ENCODE data around the gene ZNF516.

ZNF516 gene

GRCh38 chr18:76382275-76382674 is 112.8 kb downstream of the ZNF516 start:
- DNase-seq (ENCODE audit: low read depth, low spot score), result no peak

DNA sequence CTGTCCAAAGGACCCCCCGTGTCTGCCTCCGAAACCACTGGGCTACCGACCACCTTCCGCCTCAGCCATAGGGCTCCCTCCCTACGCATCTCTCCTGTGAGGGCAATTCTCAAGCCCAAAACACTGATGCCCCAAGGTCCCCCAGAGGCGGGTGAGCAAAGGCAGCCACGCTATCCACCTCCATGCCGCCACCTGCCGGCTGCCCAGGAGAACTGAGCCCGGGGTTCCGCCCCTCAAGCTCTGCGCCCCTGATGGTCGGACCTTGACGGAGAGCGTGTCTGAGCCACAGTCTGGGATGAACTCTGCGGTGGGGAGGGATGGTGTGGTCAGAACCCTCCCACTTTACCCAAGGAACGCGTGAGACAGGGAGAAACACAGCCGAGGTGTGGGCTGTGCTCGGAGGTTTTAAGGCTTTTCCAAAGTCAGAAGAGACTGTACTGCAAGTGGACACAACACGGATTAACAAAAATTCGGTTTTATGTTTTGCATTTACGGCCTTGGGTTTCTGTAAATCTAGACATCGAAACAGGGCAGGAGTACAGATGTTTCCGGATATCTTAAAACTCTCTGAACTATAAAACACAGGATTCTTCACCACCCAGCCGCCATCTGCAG is 114.1 kb downstream of the ZNF516 start:
- no peak for DNase-seq (ENCODE audit: low read depth, low spot score)

DNA sequence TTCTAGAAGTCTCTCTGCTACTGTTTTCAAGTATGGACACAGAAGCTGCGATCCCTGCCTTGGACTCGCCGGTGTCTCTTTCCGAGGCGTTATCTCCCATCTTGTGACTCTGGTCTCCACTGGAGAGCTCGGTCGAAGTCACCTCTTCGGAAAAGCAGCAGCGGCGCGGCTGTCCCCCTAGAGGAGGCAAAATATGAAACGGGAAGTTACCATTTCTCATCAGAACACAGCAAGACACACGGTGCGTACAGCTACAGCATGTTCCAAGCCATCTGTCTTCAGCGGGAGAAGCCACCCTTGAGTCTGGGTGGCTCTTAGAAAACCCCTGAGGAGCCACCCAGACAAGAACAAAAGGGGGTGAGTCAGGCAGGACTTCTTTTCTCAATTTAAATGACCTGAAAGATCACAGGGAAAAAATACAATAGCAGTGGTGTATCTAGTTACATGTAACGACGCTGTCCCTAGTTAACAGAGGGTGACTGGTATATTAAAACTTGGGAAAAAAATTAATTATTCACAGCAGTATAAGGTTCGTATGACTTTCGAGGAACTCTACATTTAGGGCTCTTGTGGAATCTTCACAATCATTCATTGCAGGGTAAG is 114.8 kb downstream of the ZNF516 start:
- DNase-seq (ENCODE audit: low read depth, low spot score), result no peak

- no peak for DNase-seq (ENCODE audit: low read depth, low spot score)
Measured at GRCh38 chr18:76379226-76380126, 115.6 kb downstream of the ZNF516 start.

DNA sequence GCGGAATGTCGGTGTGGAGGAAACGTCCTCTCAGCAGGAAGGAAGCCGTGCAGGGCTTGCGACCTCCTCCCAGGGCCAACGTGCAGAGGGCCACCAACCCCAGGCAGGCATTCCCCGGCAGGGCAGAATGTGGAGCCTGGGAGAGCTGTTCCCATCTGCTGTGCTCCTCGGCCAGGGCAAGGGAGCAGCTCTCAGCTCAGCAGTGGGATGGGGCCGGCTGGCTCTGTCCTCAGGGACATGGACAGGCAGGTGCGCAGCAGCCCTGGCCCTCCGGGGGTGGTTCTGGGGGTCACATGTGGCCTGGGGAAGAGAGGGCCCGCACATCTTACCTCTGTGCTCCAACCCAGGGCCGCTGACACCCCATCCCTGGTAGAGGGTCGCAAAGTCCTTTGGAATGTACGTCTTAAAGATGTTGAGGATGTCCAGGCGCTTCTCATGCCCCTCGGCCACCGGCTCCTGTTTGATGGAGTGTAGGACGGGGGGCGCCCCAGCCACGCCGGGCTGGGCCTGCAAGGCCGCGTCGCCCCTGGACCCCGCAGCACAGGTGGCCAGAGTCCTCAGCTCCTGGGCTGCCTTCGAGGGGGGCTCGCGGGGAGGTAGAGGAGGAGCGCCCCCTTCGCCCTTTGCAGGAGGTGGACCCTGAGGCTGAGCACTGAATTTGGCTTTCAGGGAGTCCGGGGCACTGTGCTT is 116.4 kb downstream of the ZNF516 start:
- DNase-seq (ENCODE audit: low read depth, low spot score), result no peak

- DNase-seq (ENCODE audit: low read depth, low spot score), result no peak
Measured at GRCh38 chr18:76377359-76377756, 117.7 kb downstream of the ZNF516 start.

- no peak for DNase-seq (ENCODE audit: low read depth, low spot score)
Measured at GRCh38 chr18:76376668-76377358, 118.2 kb downstream of the ZNF516 start.

DNA sequence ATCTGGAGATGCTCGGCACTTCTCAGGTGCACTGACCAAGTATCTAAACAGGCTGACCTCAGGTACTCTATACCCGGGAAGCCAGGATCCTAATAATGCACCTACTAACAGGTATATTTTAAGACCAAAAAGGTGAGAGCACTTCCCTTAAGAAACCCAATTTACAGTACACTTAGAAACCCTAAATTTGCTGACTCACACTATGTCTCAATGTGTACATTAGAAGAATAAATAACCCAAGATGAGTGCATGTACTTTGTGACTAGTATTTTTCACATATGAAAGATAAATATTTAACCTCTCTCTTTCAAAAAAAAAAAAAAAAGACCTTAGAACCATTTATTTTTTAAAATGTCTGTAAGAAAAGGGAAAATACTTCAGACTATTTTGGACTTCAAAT is 118.8 kb downstream of the ZNF516 start:
- no peak for DNase-seq (ENCODE audit: low read depth, low spot score)

DNA sequence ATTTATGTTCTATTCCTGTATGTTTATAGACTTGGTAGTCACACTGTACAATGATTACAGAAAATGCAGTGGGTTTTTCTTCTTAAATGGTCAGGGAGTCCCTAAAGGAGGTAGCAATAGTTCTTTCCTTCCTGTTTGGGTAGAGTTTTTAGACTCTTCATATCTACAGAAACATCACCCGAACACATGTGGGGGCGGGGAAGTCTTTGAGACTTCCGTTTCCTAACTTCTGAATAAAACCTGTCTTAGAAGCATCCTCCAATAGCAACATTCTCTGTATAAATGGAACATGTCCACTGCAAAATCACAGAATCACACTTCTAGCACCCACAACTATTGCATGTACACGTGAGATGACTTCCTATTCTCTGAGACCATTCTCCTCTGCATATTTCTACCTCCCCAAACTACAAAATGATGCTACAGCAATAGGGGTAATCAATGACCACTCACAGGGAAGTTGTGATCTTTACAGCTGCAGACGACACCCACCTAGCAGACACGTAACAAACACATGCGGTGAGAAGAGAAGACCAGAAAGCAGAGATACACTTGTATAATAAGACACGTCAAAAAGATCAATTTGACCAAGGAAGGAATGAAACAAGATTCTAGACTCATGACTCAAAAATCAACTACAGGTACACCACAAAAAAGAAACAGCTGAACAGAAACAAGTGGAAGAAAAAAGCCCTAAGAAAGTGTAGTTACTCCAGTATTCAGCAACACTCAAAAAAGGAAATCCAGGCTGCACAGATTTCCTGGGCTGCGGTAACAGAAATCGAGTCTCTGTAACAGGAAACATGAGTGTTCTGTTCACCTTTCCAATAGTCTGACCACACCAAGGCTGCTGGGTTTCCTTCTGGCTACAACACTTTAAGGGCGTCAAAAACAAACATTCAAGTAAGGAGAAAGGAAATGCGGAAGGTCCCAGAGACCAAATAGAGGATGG is 120.4 kb downstream of the ZNF516 start:
- no peak for DNase-seq (ENCODE audit: low read depth, low spot score)

GRCh38 chr18:76373297-76373696 is 121.7 kb downstream of the ZNF516 start:
- no peak for DNase-seq (ENCODE audit: low read depth, low spot score)

DNA sequence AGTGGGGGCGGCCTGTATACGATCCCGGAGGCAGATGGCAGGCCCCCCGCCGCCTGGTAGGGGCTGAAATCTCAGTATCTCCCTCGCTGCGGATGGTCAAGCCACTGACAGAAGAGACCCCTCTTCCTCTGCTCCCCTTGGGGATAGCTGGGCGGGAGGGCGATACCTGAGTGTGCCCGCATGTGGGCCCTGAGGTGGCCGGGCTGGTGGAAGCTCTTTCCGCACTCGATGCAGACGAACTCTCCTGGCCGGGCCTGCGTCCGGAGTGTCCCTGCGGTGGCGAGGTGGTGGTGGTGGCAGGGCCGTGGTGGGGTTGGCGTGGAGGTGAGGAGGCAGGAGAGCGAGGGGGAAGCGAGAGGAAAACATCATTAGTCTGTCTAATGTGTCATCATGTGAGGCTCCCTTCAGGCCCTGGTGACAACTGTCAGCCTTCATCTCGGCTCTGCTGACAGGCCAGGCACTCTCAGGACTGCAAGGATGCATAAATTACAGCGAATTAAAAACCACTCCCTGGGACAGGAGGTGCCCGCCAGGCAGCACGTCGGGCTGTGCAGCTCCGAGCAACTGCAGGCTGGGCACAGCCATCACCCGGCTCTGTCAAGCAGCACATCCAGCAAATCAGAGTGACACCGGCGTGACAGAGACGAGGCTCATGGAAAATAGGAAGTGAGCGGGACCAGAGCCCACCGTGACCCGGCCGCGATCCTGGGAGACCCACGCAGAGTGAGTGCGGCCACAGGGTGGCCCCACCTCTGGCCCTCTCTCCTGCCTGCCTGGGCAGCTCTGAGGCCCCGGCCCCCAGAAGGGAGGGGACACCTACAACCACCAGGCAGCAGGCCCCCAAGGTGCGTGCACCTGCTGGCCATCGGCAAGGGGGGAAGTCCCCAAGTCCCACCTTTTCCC is 123.5 kb downstream of the ZNF516 start:
- DNase-seq (ENCODE audit: low read depth, low spot score), result no peak

DNA sequence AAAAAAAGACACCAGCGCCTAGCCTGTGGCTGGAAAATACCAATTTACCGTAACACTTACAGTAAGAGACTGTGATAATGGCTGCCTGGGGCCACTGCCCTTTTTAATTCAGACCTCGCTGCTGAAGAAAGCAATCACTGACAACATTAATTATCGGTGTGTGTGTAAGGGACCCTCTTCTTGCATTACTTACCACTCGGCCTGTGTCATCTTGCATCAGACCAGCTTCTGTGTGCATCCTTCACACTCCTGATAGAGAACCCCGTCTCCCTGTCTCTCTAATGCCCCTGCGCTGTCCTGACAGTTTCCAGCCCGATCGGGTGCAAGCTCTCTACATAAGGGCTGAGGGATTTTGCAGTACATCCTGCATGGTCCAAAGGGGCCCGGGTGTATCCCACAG is 124.4 kb downstream of the ZNF516 start:
- no peak for DNase-seq (ENCODE audit: low read depth, low spot score)

DNA sequence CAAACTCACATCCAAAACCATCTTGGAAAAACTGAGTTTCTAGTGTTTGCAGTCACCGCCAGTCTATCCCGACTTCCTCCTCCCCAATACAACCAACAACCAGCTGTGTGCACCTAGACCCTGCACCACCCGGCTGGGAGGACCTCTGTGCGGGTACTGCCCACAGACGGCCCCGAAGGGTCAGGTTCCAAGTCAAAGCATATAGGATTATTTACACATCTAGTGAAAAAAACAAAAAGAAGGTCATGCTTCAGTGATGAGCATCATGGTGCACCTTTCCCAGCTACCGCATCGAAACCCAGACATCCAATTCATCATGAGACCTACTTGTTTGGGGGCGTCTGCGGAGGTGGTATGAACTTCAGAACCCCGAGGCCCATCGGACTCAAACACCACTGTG is 124.8 kb downstream of the ZNF516 start:
- DNase-seq (ENCODE audit: low read depth, low spot score), result no peak

- no peak for DNase-seq (ENCODE audit: low read depth, low spot score)
Measured at GRCh38 chr18:76369791-76370190, 125.3 kb downstream of the ZNF516 start.

- no peak for DNase-seq (ENCODE audit: low read depth, low spot score)
Measured at GRCh38 chr18:76368976-76369375, 126.1 kb downstream of the ZNF516 start.

GRCh38 chr18:76368271-76368670 is 126.8 kb downstream of the ZNF516 start:
- no peak for DNase-seq (ENCODE audit: low read depth, low spot score)

DNA sequence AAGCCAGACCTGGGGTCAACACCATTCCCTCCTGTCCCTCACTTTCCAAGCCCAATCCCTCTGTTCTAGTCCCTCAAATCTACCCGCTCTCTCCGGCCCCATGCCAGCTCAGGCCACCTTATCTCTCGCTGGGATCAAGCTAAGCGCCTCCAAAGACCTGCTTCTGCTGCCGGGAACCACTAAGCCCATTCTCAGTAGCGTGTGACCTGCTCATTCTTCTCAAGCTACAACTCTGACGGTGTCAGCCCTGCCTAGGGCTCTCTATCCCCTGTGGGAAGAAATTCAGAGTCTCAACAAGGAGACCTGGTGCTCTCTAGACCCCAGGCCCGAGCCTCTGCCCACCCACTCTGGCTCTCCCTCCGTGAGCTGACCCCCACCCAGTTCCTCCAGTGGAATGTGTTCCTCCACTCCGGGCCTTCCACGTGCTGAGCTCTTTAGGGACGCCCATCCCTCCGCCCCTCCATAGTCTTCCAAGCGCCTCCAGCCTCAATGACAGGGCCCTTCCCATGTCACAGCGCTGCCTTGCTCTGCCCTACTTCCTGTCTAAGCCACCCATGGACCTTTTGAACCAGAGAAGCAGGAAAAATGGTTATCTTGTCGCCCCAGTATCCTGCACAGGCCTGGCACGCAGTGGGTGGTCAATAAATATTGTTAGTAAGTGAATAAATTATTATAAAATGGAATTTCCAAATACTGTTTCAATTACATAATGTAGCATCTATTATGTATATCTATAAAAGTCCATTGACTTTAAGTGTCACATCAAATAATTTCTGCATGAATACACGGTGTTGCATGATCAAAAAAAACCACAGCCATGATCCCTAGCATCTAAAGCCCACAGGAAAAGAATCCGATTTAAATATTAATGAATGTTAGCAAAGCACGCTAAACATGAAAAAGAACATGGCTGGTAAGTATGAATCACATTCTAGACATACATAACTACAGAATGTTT is 127.6 kb downstream of the ZNF516 start:
- no peak for DNase-seq (ENCODE audit: low read depth, low spot score)

- no peak for DNase-seq (ENCODE audit: low read depth, low spot score)
Measured at GRCh38 chr18:76365561-76365960, 129.5 kb downstream of the ZNF516 start.
